H1 (cell line): Measurements from ENCODE around the gene ARSA. TPM values are rescaled to one million over a fixed set of nuclear protein-coding genes. Genes with fewer than 3 reads are reported as not detected.

Experiments
- ATF2 ChIP-seq: IDR thresholded peaks from 2 replicates; pipeline ENCODE4 v1.6.1; 2012; ENCODE audit warnings: low read length, inconsistent platforms
- TAF1 ChIP-seq: IDR thresholded peaks from 2 replicates; pipeline ENCODE4 v1.6.1; 2011; ENCODE audit warnings: mild to moderate bottlenecking, low read depth, low read length
- polyA plus RNA-seq, 7 experiments: library from polyadenylated mRNA; depleted of rRNA in 3 of 7; stranded (reverse) in 5 of 7; unstranded in 2 of 7; fragments of >200 nt in 5 of 7; fragments of 200-250 nt in 2 of 7; gene quantifications; 1 replicate in 5 of 7; 2 replicates in 1 of 7; 4 replicates in 1 of 7; pipeline versions ENCODE4 v1.2.1 to v1.2.3, GENCODE V29; 2011 to 2013; ENCODE audit warnings: missing spikeins in 2 of 7, mixed read lengths in 2 of 7
- total RNA-seq: library from RNA; stranded (reverse); fragmentation: NEBNext Ultra II Directional; extraction: Animal tissue kit (Norgen Biotek cat#: 25700); gene quantifications from 2 replicates; pipeline ENCODE4 v1.2.1, GENCODE V29; 2021

The ARSA gene
- total and polyA plus RNA-seq, 2 of the 8 experiments (the other 6 are each of a cell fraction or from before 2014, with no cell fraction given) = 9.8 to 10.1 TPM

GRCh38 chr22:50611341-50612060 lies 16.5 kb downstream of the ARSA start (continued):
- TF ChIP-seq ATF2 (no peak), TAF1 (no peak)
